ENCODE measurements around the gene ITGA8. TPM values are rescaled to one million over a fixed set of nuclear protein-coding genes. Genes with fewer than 3 reads are reported as not detected.

ITGA8 gene
- total and polyA plus RNA-seq, 7 donors: 0.46 to 5.7 (median 0.81) TPM

- intact Hi-C loops (cut with DNase I): no loop called here
- no peak for DNase-seq
- Histone ChIP-seq H3K4me3 (no peak overlapping the region), H3K27ac (no peak overlapping the region), H3K4me1 (no peaks in the 10 kb centered on the region), H3K27me3 (no peaks in the 10 kb centered on the region), H3K36me3 (no peaks in the 10 kb centered on the region), H3K9me3 (no peaks in the 10 kb centered on the region)
- no peak for TF ChIP-seq POLR2A (IDR thresholded peaks at IDR 0.05)
- no peak for TF ChIP-seq EP300 (IDR thresholded peaks at IDR 0.05)
- TF ChIP-seq POLR2AphosphoS5 (IDR thresholded peaks at IDR 0.05): no peak
- TF ChIP-seq CTCF (IDR thresholded peaks at IDR 0.05): no peak
- WGBS, 2 donors: 85 to 90% methylated on average over 5 of the region's 5 CpGs
Measured at GRCh38 chr10:15690031-15690430, 29.7 kb downstream of the ITGA8 start.

- H3K27ac ChIP-seq: no peak overlapping the region
- no peak for TF ChIP-seq CTCF (IDR thresholded peaks at IDR 0.05)
- TF ChIP-seq POLR2A (IDR thresholded peaks at IDR 0.05): no peak
- no peak for TF ChIP-seq EP300 (IDR thresholded peaks at IDR 0.05)
- no peak for TF ChIP-seq POLR2AphosphoS5 (IDR thresholded peaks at IDR 0.05)
- no peak for DNase-seq
- no peaks in the 10 kb centered on the region for H3K9me3 ChIP-seq
- intact Hi-C loops (cut with DNase I): no loop called here
- WGBS, 2 donors: 33 to 62% methylated on average over 4 of the region's 4 CpGs
- H3K4me1 ChIP-seq: no peaks in the 10 kb centered on the region
- no peaks in the 10 kb centered on the region for H3K27me3 ChIP-seq
- no peak overlapping the region for H3K4me3 ChIP-seq
- H3K36me3 ChIP-seq: no peaks in the 10 kb centered on the region
Measured at GRCh38 chr10:15684768-15685167, 35.0 kb downstream of the ITGA8 start.

GRCh38 chr10:15681076-15681475 lies 38.6 kb downstream of the ITGA8 start:
- no peak for DNase-seq
- H3K4me3 ChIP-seq: no peak overlapping the region
- no peaks in the 10 kb centered on the region for H3K36me3 ChIP-seq
- WGBS, 2 donors: 72 to 84% methylated on average over 4 of the region's 4 CpGs
- intact Hi-C loops (cut with DNase I): no loop called here
- H3K27ac ChIP-seq: no peak overlapping the region
- H3K9me3 ChIP-seq: no peaks in the 10 kb centered on the region
- H3K27me3 ChIP-seq: no peaks in the 10 kb centered on the region
- TF ChIP-seq CTCF (IDR thresholded peaks at IDR 0.05) (no peak), POLR2A (IDR thresholded peaks at IDR 0.05) (no peak), EP300 (IDR thresholded peaks at IDR 0.05) (no peak), POLR2AphosphoS5 (IDR thresholded peaks at IDR 0.05) (no peak)
- H3K4me1 ChIP-seq: no peaks in the 10 kb centered on the region

GRCh38 chr10:15678851-15679250 lies 40.9 kb downstream of the ITGA8 start:
- H3K27ac ChIP-seq: no peak overlapping the region
- TF ChIP-seq CTCF (IDR thresholded peaks at IDR 0.05) (no peak), EP300 (IDR thresholded peaks at IDR 0.05) (no peak)
- H3K4me3 ChIP-seq: no peak overlapping the region
- no peaks in the 10 kb centered on the region for H3K36me3 ChIP-seq
- no peak for DNase-seq
- H3K27me3 ChIP-seq: no peaks in the 10 kb centered on the region
- no peaks in the 10 kb centered on the region for H3K9me3 ChIP-seq
- WGBS, 2 donors: 74 to 82% methylated on average over 3 of the region's 3 CpGs
- H3K4me1 ChIP-seq: no peaks in the 10 kb centered on the region
- intact Hi-C loops (cut with DNase I): no loop called here

GRCh38 chr10:15672469-15672868 lies 47.3 kb downstream of the ITGA8 start:
- Histone ChIP-seq H3K36me3 (no peaks in the 10 kb centered on the region), H3K27ac (no peak overlapping the region), H3K27me3 (no peaks in the 10 kb centered on the region), H3K9me3 (no peaks in the 10 kb centered on the region), H3K4me1 (no peaks in the 10 kb centered on the region), H3K4me3 (no peak overlapping the region)
- WGBS, 2 donors: 78 to 83% methylated on average over 3 of the region's 3 CpGs
- no peak for TF ChIP-seq POLR2A (IDR thresholded peaks at IDR 0.05)
- TF ChIP-seq POLR2AphosphoS5 (IDR thresholded peaks at IDR 0.05): no peak
- no peak for TF ChIP-seq CTCF (IDR thresholded peaks at IDR 0.05)
- no peak for TF ChIP-seq EP300 (IDR thresholded peaks at IDR 0.05)
- intact Hi-C loops (cut with DNase I): no loop called here
- DNase-seq: no peak
